GM21619 (cell line): ENCODE results near the gene FOXI1.

Experiments used
- ATAC-seq: cut with Tn5 transposase; IDR thresholded peaks from one replicate; pipeline ENCODE4 v1.9.1; 2021; ENCODE audit not compliant: unreplicated experiment

The FOXI1 gene

DNA sequence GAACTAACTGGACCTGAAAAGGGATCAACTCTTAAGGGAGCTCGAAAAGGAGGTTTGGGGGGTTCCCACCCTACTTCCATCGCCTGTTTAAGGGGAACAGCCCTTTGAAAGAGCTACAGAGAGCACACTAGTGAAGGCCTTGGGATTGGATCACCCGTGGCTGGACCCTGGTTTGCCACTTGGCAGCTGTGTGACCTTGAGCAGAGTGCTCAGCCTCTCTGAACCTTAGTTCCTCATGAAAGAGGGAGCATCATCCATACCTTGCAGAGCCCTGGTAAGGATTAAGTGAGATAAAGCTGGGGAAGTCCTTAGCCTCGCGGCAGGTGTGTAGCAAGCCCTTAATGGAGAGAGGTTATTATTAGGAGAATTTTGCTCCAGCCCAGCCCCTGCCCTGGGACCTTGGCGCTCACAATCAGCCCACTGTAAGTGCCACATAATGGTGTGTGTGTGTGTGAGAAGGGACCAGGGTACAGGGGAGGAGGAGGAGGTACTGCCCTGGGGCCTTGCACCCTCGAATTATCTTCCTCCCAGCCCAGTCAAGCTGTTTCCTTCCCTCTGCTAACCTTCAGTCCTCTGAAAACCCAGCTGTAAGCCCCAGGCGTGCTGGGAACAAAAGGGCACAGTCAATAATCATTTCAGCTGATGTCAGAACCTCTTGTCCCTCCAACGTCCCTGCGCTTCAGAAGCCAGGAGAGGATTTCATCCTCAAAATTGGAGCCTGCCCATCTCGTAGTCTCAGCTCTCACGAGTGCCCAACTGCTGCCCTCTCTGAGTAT is 42.9 kb downstream of the FOXI1 start:
- no peak for ATAC-seq

GRCh38 chr5:170149206-170149515 is 43.5 kb downstream of the FOXI1 start:
- ATAC-seq = no peak

DNA sequence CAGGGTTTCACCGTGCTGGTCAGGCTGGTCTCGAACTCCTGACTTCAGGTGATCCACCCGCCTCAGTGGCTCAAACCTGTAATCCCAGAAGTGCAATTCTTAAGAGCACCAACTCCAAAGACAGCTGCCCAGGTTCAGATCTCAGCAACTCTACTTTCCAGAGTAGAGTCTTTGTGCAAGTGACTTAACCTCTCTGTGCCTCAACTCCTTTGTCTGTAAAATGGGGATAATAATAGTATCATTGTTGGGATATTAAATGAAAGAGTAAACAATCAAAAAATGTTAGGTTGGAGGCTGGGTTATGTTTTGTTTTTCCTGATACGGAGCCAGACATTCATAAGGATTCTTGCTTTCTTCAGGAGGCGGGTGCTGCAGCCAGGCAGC is 45.0 kb downstream of the FOXI1 start:
- ATAC-seq = no peak

- ATAC-seq = peak; percentile 55
Observed at GRCh38 chr5:170151097-170151831, 45.6 kb downstream of the FOXI1 start.

DNA sequence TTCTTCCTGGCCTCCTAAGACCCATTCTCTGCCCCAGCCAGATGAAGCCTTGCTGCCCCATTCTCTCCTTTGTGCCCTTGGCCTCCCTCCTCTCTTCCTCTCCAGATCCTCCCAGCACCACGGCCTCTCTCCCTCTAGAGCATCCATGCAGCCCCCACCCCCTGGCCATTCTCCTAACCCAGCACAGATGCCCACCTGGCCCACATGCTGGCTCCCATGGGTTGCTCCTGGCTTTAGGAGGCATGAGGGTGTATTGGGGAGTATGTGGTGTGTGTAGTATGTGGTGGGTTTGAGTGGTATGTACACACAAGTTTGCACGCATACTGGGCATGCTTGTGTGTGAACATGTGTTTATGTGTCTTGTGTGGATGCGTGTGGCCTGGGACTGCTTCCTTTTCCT is 47.1 kb downstream of the FOXI1 start:
- no peak for ATAC-seq

DNA sequence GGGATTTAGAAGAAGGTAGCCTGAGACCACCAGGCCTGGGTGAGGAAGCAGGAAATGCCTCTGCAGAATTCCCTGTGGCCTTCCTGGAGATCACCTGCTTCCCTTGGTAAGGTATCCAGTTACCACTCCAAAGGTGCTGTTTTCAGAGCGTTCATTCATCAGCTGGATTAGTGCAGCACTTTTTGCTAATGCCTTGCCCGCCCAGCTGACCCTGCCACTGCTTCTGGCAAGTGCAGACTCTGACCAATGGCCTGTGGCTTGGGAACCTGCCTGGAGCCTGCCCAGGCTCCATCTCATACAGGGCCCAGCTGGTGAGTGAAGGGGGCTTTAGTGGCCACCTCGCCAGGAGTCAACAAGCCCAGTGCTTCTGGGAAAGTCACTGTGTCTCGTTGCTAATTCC is 48.6 kb downstream of the FOXI1 start:
- no peak for ATAC-seq

- ATAC-seq = peak; percentile 44
Observed at GRCh38 chr5:170154744-170155143, 49.0 kb downstream of the FOXI1 start.

GRCh38 chr5:170155771-170156170 is 50.1 kb downstream of the FOXI1 start:
- no peak for ATAC-seq

DNA sequence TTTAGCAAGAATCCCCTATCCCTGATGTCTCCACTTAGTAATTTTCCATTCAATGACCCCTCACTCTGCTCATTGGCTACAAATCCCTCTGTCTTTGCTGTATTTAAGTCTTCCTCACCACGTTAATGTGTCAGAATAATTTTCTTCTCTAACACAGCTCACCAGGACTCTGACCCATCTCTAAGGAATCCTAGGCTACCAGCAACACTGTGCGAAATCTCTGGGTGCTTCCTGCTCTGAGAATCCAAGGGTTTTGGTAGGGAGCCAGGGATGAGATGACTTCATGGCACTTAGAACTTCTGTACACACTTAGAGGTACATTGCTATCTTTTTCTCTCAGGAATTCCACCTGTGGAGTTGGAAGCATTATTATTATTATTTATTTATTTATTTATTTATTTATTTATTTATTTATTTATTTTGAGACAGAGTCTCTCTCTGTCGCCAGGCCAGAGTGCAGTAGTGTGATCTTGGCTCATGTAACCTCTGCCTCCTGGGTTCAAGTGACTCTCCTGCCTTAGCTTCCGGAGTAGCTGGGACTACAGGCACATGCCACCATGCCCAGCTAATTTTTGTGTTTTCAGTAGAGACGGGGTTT is 53.5 kb downstream of the FOXI1 start:
- ATAC-seq = no peak
